NCI-H345 (cell line): ENCODE measurements around the gene FAHD1.
"Not testable (repeated sequence)": the region's sequence is repeated elsewhere in the genome, so short reads cannot be mapped to it uniquely, and the experiment has no call there.

ENCODE experiments used
- DNase-seq: peaks from one replicate; lab custom pipeline; 2025; lab: John Stamatoyannopoulos, UW

The FAHD1 gene

GRCh38 chr16:1789643-1790045, 37.4 kb upstream of the FAHD1 start:
- DNase-seq: no peak

- no peak for DNase-seq
Measured at GRCh38 chr16:1790261-1790610, 36.8 kb upstream of the FAHD1 start.

GRCh38 chr16:1790611-1791255, 36.3 kb upstream of the FAHD1 start:
- DNase-seq: no peak

GRCh38 chr16:1791256-1791942, 35.6 kb upstream of the FAHD1 start:
- DNase-seq: no peak

- no peak for DNase-seq
Measured at GRCh38 chr16:1791943-1792812, 34.8 kb upstream of the FAHD1 start.

- DNase-seq: no peak
Measured at GRCh38 chr16:1792836-1793577, 34.0 kb upstream of the FAHD1 start.

GRCh38 chr16:1793578-1794220, 33.3 kb upstream of the FAHD1 start, which contains the start of gene IGFALS:
IGFALS (minus strand) TSS chr16:1793705; CDS start chr16:1793652, 53 bp downstream.
- DNase-seq: no peak

GRCh38 chr16:1794221-1794871, 32.7 kb upstream of the FAHD1 start:
- DNase-seq: no peak

GRCh38 chr16:1794908-1795666, 31.9 kb upstream of the FAHD1 start:
- no peak for DNase-seq

- DNase-seq: not testable (repeated sequence)
Measured at GRCh38 chr16:1799263-1799662, 27.7 kb upstream of the FAHD1 start.

GRCh38 chr16:1800701-1801100, 26.3 kb upstream of the FAHD1 start:
- DNase-seq: no peak

GRCh38 chr16:1807626-1808025, 19.4 kb upstream of the FAHD1 start:
- no peak for DNase-seq

GRCh38 chr16:1808691-1809090, 18.3 kb upstream of the FAHD1 start:
- DNase-seq: no peak

GRCh38 chr16:1809281-1809801, 17.7 kb upstream of the FAHD1 start:
- no peak for DNase-seq

GRCh38 chr16:1810106-1810505, 16.9 kb upstream of the FAHD1 start:
- no peak for DNase-seq

- no peak for DNase-seq
Measured at GRCh38 chr16:1810536-1810935, 16.5 kb upstream of the FAHD1 start.

- peak; percentile 82 for DNase-seq
Measured at GRCh38 chr16:1812732-1813163, 14.3 kb upstream of the FAHD1 start.

- DNase-seq: no peak
Measured at GRCh38 chr16:1815461-1815860, 11.5 kb upstream of the FAHD1 start.

- no peak for DNase-seq
Measured at GRCh38 chr16:1816396-1817275, 10.4 kb upstream of the FAHD1 start.
